K562 (cell line): ENCODE measurements around the gene RYR1. TPM values are rescaled to one million over a fixed set of nuclear protein-coding genes. Genes with fewer than 3 reads are reported as not detected.

Experiments
- CBX2 ChIP-seq: fragments of 200-600 bp; sonication (generic); IDR thresholded peaks from one replicate; pipeline ENCODE4 v1.6.1; 2012; ENCODE audit warnings: mild to moderate bottlenecking, low read length, inconsistent platforms; ENCODE audit not compliant: insufficient read depth, poor library complexity, severe bottlenecking
- CTBP1 ChIP-seq: fragments of 450-650 bp; IDR thresholded peaks from 2 replicates; pipeline ENCODE4 v1.6.1; 2016; ENCODE audit warnings: borderline replicate concordance
- FOXP1 ChIP-seq: sonication (generic); formaldehyde crosslinking; IDR thresholded peaks from 2 replicates; pipeline ENCODE4 v1.8.0; 2022; ENCODE audit warnings: mild to moderate bottlenecking, missing genetic modification reagents
- ILK ChIP-seq: fragments of 450-650 bp; IDR thresholded peaks from 2 replicates; pipeline ENCODE4 v1.6.1; 2016; ENCODE audit warnings: missing genetic modification characterization, low read depth, mild to moderate bottlenecking, missing compliant biosample characterization, moderate library complexity, borderline replicate concordance
- KDM4B ChIP-seq, 2 experiments: fragments of 450-650 bp in 1 of 2; sonication (generic) in 1 of 2; IDR thresholded peaks; 2 replicates each; pipeline ENCODE4 v1.6.1; 2016 to 2017; ENCODE audit warnings: borderline replicate concordance in 2 of 2, antibody characterized with exemption in 1 of 2, low read depth in 1 of 2, mild to moderate bottlenecking in 1 of 2
- MAFF ChIP-seq: IDR thresholded peaks from 2 replicates; pipeline ENCODE4 v1.6.1; 2012; ENCODE audit warnings: low read length, improper control_type of control experiment
- MIER1 ChIP-seq: fragments of 450-650 bp; IDR thresholded peaks from 2 replicates; pipeline ENCODE4 v1.6.1; 2016; ENCODE audit warnings: antibody characterized with exemption, mild to moderate bottlenecking, low read depth
- NEUROD1 ChIP-seq: fragments of 150-350 bp; IDR thresholded peaks from 2 replicates; pipeline ENCODE4 v1.6.1; 2014; ENCODE audit warnings: borderline replicate concordance, low read length, low read depth; ENCODE audit not compliant: partially characterized antibody
- NFE2 ChIP-seq: IDR thresholded peaks from 2 replicates; pipeline ENCODE4 v1.6.1; 2014; ENCODE audit warnings: antibody characterized with exemption, low read depth
- PCBP2 ChIP-seq: fragments of 200-400 bp; formaldehyde crosslinking; IDR thresholded peaks from 2 replicates; pipeline ENCODE4 v1.6.1; 2018; ENCODE audit warnings: low read length, low read depth, mild to moderate bottlenecking, moderate library complexity; ENCODE audit not compliant: poor library complexity, severe bottlenecking
- PKNOX1 ChIP-seq: fragments of 450-650 bp; IDR thresholded peaks from 2 replicates; pipeline ENCODE4 v1.6.1; 2016
- PTRF ChIP-seq: fragments of 450-650 bp; IDR thresholded peaks from 2 replicates; pipeline ENCODE4 v1.6.1; 2016; ENCODE audit warnings: mild to moderate bottlenecking, missing genetic modification characterization, missing compliant biosample characterization
- RNF219 ChIP-seq: fragments of 250-450 bp; sonication (Bioruptor Pico); IDR thresholded peaks from 2 replicates; pipeline ENCODE4 v1.5.0; 2022; ENCODE audit warnings: mild to moderate bottlenecking
- SAFB ChIP-seq: fragments of 200-400 bp; formaldehyde crosslinking; IDR thresholded peaks from 2 replicates; pipeline ENCODE4 v1.6.1; 2017; ENCODE audit warnings: low read depth, low read length, borderline replicate concordance
- SIRT6 ChIP-seq: IDR thresholded peaks from one replicate; pipeline ENCODE4 v1.6.1; 2012; ENCODE audit warnings: low read depth, mild to moderate bottlenecking, control low read depth, inconsistent platforms, low read length, moderate library complexity
- SRSF3 ChIP-seq: fragments of 200-400 bp; formaldehyde crosslinking; IDR thresholded peaks from 2 replicates; pipeline ENCODE4 v1.6.1; 2016; ENCODE audit warnings: mild to moderate bottlenecking, low read length, moderate library complexity; ENCODE audit not compliant: insufficient read depth
- TBL1XR1 ChIP-seq, 2 experiments: IDR thresholded peaks; 2 replicates each; pipeline ENCODE4 v1.6.1; 2012; ENCODE audit warnings: improper control_type of control experiment in 2 of 2, low read length in 2 of 2, mild to moderate bottlenecking in 1 of 2
- ZBTB17 ChIP-seq: fragments of 450-650 bp; formaldehyde crosslinking; IDR thresholded peaks from 2 replicates; pipeline ENCODE4 v1.4.0; 2020; ENCODE audit warnings: mild to moderate bottlenecking
- ZBTB8A ChIP-seq: fragments of 450-650 bp; IDR thresholded peaks from 2 replicates; pipeline ENCODE4 v1.6.1; 2018; ENCODE audit warnings: mild to moderate bottlenecking, moderate library complexity; ENCODE audit not compliant: partially characterized antibody
- ZNF133 ChIP-seq: fragments of 250-450 bp; sonication (Bioruptor Pico); IDR thresholded peaks from 2 replicates; pipeline ENCODE4 v1.4.0; 2020; ENCODE audit warnings: mild to moderate bottlenecking
- ZNF184 ChIP-seq: sonication (generic); formaldehyde crosslinking; IDR thresholded peaks from 2 replicates; pipeline ENCODE4 v1.5.0; 2020; ENCODE audit warnings: missing genetic modification reagents
- ZNF347 ChIP-seq: fragments of 450-650 bp; formaldehyde crosslinking; IDR thresholded peaks from 2 replicates; pipeline ENCODE4 v1.4.0; 2020; ENCODE audit warnings: low read depth, mild to moderate bottlenecking, moderate library complexity
- polyA plus RNA-seq, 8 experiments: library from polyadenylated mRNA; depleted of rRNA in 4 of 8; stranded (reverse) in 5 of 8; unstranded in 3 of 8; fragments of >200 nt; fragmentation: Nextera tagmentation in 2 of 8; fragmentation: Illumina TruSeq in 1 of 8; extraction: Ambion mirVana in 2 of 8; extraction: Trizol in 1 of 8; gene quantifications; 2 replicates each; pipeline versions ENCODE4 v1.2.1 to v1.2.3, GENCODE V29; 2011 to 2014; ENCODE audit warnings: inconsistent platforms in 1 of 8, missing spikeins in 1 of 8
- total RNA-seq, 7 experiments: library from RNA; depleted of rRNA in 6 of 7; stranded (reverse); fragments of >200 nt in 6 of 7; fragmentation: Illumina TruSeq in 2 of 7; extraction: Trizol in 2 of 7; gene quantifications; 2 replicates each; pipeline versions ENCODE4 v1.2.1 to v1.2.3, GENCODE V29; 2011 to 2021; ENCODE audit warnings: low replicate concordance in 1 of 7
- TF ChIP-seq, protein P1 (sequence below): fragments of 200-800 bp; sonication (Bioruptor generic); IDR thresholded peaks from 2 replicates; pipeline ENCODE4 v1.6.1; 2017; ENCODE audit warnings: missing genetic modification characterization, missing compliant biosample characterization
- TF ChIP-seq, protein P2 (sequence below): sonication (generic); formaldehyde crosslinking; IDR thresholded peaks from 2 replicates; pipeline ENCODE4 v1.8.0; 2022; ENCODE audit warnings: mild to moderate bottlenecking, missing genetic modification reagents

RYR1 gene
- total and polyA plus RNA-seq, 9 of the 15 experiments (the other 6 are each of a cell fraction or from before 2014, with no cell fraction given), result 0.11 to 7.4 (median 3.7) TPM

DNA sequence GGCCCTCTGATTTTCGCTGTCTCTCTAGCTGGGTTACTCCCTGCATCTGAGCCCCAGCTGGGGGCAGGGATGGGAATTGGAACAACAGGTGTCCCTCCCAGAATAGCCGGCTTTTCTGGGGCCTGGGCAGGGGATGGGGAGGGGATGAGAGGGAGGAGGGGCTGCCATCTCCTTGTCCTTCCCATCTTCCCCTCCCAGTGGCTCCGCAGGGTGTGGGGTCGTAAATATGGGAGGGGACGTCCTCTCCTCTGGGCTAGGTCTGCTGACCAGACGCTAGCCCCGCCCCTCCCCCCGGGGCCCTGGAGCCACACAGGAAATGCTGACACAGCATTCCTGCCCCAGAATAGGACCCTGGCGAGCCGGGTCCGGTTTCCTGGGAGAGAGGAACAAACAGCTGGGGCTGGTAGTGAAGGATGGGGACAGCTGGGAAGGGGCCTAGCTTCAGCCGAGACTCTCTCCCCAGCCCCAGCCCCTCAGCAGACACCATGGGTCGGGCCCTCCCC is 1.1 kb downstream of the RYR1 start (continued):
- TF ChIP-seq CTBP1 (peak; percentile 29; the same call in 1 of the 2 replicates), ZBTB8A (no peak), TBL1XR1 (IDR thresholded peaks at IDR 0.05; ENCODE audit: low read length in 2 of 2) (no peak), SAFB (no peak), ZNF133 (CRISPR knock-in tag) (no peak), CBX2 (no peak), MAFF (peak; percentile 99), MIER1 (no peak), ZBTB17 (no peak), NFE2 (peak; percentile 57), FOXP1 (no peak), KDM4B (IDR thresholded peaks at IDR 0.05; ENCODE audit: borderline replicate concordance in 2 of 2, low read depth in 1 of 2) (no peak), SIRT6 (no peak), ZNF184 (CRISPR knock-in tag) (no peak), PKNOX1 (no peak), SRSF3 (no peak), ZNF347 (CRISPR knock-in tag) (no peak), NEUROD1 (peak; percentile 12), ILK (tag) (no peak), PTRF (tag) (no peak), RNF219 (CRISPR knock-in tag) (no peak), PCBP2 (no peak)
- TF ChIP-seq, protein P1, sequence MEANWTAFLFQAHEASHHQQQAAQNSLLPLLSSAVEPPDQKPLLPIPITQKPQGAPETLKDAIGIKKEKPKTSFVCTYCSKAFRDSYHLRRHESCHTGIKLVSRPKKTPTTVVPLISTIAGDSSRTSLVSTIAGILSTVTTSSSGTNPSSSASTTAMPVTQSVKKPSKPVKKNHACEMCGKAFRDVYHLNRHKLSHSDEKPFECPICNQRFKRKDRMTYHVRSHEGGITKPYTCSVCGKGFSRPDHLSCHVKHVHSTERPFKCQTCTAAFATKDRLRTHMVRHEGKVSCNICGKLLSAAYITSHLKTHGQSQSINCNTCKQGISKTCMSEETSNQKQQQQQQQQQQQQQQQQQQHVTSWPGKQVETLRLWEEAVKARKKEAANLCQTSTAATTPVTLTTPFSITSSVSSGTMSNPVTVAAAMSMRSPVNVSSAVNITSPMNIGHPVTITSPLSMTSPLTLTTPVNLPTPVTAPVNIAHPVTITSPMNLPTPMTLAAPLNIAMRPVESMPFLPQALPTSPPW (CRISPR knock-in tag), result peak; percentile 40; the same call in 1 of the 2 replicates
- TF ChIP-seq, protein P2, sequence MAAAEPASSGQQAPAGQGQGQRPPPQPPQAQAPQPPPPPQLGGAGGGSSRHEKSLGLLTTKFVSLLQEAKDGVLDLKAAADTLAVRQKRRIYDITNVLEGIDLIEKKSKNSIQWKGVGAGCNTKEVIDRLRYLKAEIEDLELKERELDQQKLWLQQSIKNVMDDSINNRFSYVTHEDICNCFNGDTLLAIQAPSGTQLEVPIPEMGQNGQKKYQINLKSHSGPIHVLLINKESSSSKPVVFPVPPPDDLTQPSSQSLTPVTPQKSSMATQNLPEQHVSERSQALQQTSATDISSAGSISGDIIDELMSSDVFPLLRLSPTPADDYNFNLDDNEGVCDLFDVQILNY (CRISPR knock-in tag), result no peak
